Upper lobe of left lung (tissue), 4 donors: ENCODE data around the gene PGBD2.
A peak's percentile ranks its signal among the peaks of the same experiment; 100 is the strongest.

Experiments used
- POLR2A ChIP-seq, 4 donors: fragments of 450-650 bp; IDR thresholded peaks; one replicate each; pipeline ENCODE4 v1.5.1; 2016 to 2017; ENCODE audit warnings: antibody characterized with exemption in 4 of 4, mild to moderate bottlenecking in 2 of 4
- POLR2AphosphoS5 ChIP-seq, 2 donors: sonication (generic); formaldehyde crosslinking; IDR thresholded peaks; one replicate each; pipeline ENCODE4 v1.5.1; 2017; ENCODE audit warnings: antibody characterized with exemption in 2 of 2

DNA sequence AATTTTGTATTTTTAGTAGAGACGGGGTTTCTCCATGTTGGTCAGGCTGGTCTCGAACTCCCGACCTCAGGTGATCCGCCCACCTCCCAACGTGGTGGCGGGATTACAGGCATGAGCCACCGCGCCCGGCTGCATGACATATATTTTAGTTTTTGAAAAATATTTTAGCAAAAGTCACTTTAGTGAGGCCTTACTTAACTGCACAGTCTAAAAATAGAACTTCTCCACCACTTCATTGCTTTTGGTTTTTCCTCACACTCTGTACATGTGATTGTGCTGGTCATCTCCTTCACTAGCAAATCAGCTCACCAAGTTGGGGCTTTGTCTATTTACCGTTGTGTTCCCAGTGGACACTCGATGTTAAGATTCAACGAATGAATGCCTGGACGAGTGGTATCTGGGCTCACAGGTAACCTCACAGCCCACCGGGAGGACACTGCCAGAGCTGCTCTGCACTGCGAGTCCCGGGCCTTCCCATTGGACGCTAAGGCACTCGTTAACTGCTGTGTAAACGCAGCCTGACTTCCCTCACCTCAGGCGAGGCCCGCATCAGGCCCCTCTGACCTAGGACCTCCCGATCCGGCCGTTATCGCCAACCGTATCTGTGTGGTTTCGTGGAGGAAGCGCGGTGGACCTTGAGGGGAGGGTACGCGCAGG is 33.2 kb upstream of the PGBD2 start:
- peak in 1 of 2 donors; percentile 16 for TF ChIP-seq POLR2AphosphoS5 (IDR thresholded peaks at IDR 0.05)
- peak in 1 of 4 donors; percentile 3 for TF ChIP-seq POLR2A (IDR thresholded peaks at IDR 0.05)
